Natural killer cell (primary cell): Measurements from ENCODE around the gene TNFSF13B. TPM values are rescaled to one million over a fixed set of nuclear protein-coding genes. Genes with fewer than 3 reads are reported as not detected.

ENCODE experiments used
- ATAC-seq, 3 donors: fragments of 150-1000 bp in 2 of 3; fragments of 200-7000 bp in 1 of 3; cut with Tn5 transposase; 1 replicate in 1 of 3; 2 replicates in 2 of 3; pipeline ENCODE4 v1.10.0; 2021; ENCODE audit warnings: mild to moderate bottlenecking in 2 of 3, moderate library complexity in 2 of 3
- DNase-seq, 2 donors: peaks; one replicate each; pipeline versions ENCODE4 v3.0.0 to v3.0.0-alpha.2; 2013 to 2021; ENCODE audit warnings: mixed read lengths in 1 of 2
- H3K27ac ChIP-seq: one replicate; pipeline ENCODE4 v1.5.1; 2013; ENCODE audit warnings: mild to moderate bottlenecking, low read length
- H3K27me3 ChIP-seq: one replicate; pipeline ENCODE4 v1.6.1; 2013; ENCODE audit warnings: low read length; ENCODE audit not compliant: control insufficient read depth, insufficient read depth
- H3K36me3 ChIP-seq: one replicate; pipeline ENCODE4 v1.6.1; 2013; ENCODE audit warnings: low read length; ENCODE audit not compliant: control insufficient read depth, insufficient read depth
- H3K4me1 ChIP-seq: one replicate; pipeline ENCODE4 v1.6.1; 2013; ENCODE audit warnings: low read length; ENCODE audit not compliant: control insufficient read depth, insufficient read depth
- H3K4me3 ChIP-seq: one replicate; pipeline ENCODE4 v1.5.1; 2013; ENCODE audit warnings: low read length
- H3K9me3 ChIP-seq: one replicate; pipeline ENCODE4 v1.6.1; 2013; ENCODE audit warnings: low read length; ENCODE audit not compliant: control insufficient read depth, insufficient read depth
- H3K27ac Mint-ChIP-seq, 2 donors: one replicate each; pipeline ENCODE4 v1.8.0; 2022; ENCODE audit warnings: mild to moderate bottlenecking in 2 of 2, mixed read lengths in 2 of 2, moderate library complexity in 1 of 2
- H3K27me3 Mint-ChIP-seq, 2 donors: one replicate each; pipeline ENCODE4 v1.8.0; 2022; ENCODE audit warnings: low read depth in 2 of 2, mixed read lengths in 2 of 2
- H3K36me3 Mint-ChIP-seq: one replicate; pipeline ENCODE4 v1.8.0; 2022; ENCODE audit warnings: mixed read lengths
- H3K4me1 Mint-ChIP-seq, 2 donors: one replicate each; pipeline ENCODE4 v1.8.0; 2022; ENCODE audit warnings: mixed read lengths in 2 of 2
- H3K4me3 Mint-ChIP-seq: one replicate; pipeline ENCODE4 v1.8.0; 2022; ENCODE audit warnings: mild to moderate bottlenecking, moderate library complexity, mixed read lengths
- H3K9me3 Mint-ChIP-seq, 2 donors: one replicate each; pipeline ENCODE4 v1.8.0; 2022; ENCODE audit warnings: mixed read lengths in 2 of 2
- CTCF ChIP-seq: fragments of 200-600 bp; IDR thresholded peaks from one replicate; pipeline ENCODE4 v1.8.0; 2022; ENCODE audit warnings: antibody characterized with exemption
- WGBS: methylation state at CpG from one replicate; pipeline ENCODE4 v1.1.7; 2013; ENCODE audit warnings: missing lambda C conversion rate; ENCODE audit not compliant: insufficient coverage; 5-methylcytosine and 5-hydroxymethylcytosine counted together
- intact Hi-C: fragments of 100-400 bp; cut with micrococcal nuclease; formaldehyde crosslinking; loops from one replicate; pipeline ENCODE4 v1.14.2; 2022
- total RNA-seq, 4 donors: library from RNA; stranded (reverse); fragments of 120-200 nt in 1 of 4; gene quantifications; one replicate each; pipeline versions ENCODE4 v1.2.3 to v1.2.4, GENCODE V29; 2013 to 2022

TNFSF13B gene
- total RNA-seq, 3 donors from 2014 or later (not counting 1 experiment from before 2014, with no cell fraction given) = 4.0 to 9.5 (median 6.3) TPM

GRCh38 chr13:108249150-108249549, 20.4 kb upstream of the TNFSF13B start:
- WGBS = 95% methylated on average over 3 of the region's 4 CpGs
- Mint-ChIP-seq H3K36me3 (no peaks in the 10 kb centered on the region), H3K9me3 (peaks cover 2 to 17% of the 10 kb centered on the region in 2 donors), H3K27me3 (no peaks in the 10 kb centered on the region), H3K4me3 (no peak overlapping the region), H3K27ac (no peak overlapping the region), H3K4me1 (no peaks in the 10 kb centered on the region)
- TF ChIP-seq CTCF = no peak
- Histone ChIP-seq H3K27ac (no peak overlapping the region), H3K9me3 (no peaks in the 10 kb centered on the region), H3K4me3 (no peak overlapping the region), H3K36me3 (no peaks in the 10 kb centered on the region), H3K4me1 (no peaks in the 10 kb centered on the region), H3K27me3 (no peaks in the 10 kb centered on the region)
- intact Hi-C loops = no loop called here
- DNase-seq (no peak), ATAC-seq (no peak)

GRCh38 chr13:108257248-108257647, 12.3 kb upstream of the TNFSF13B start:
- H3K36me3 ChIP-seq = no peaks in the 10 kb centered on the region
- no peak overlapping the region for H3K4me3 ChIP-seq
- no peaks in the 10 kb centered on the region for H3K9me3 Mint-ChIP-seq
- no peaks in the 10 kb centered on the region for H3K27me3 Mint-ChIP-seq
- no peaks in the 10 kb centered on the region for H3K9me3 ChIP-seq
- intact Hi-C loops = no loop called here
- DNase-seq (no peak), ATAC-seq (no peak)
- no peaks in the 10 kb centered on the region for H3K4me1 Mint-ChIP-seq
- TF ChIP-seq CTCF = no peak
- H3K36me3 Mint-ChIP-seq = no peaks in the 10 kb centered on the region
- no peak overlapping the region for H3K4me3 Mint-ChIP-seq
- H3K4me1 ChIP-seq = no peaks in the 10 kb centered on the region
- no peak overlapping the region for H3K27ac Mint-ChIP-seq
- WGBS = 100% methylated on average over 1 of the region's 2 CpGs
- no peak overlapping the region for H3K27ac ChIP-seq
- no peaks in the 10 kb centered on the region for H3K27me3 ChIP-seq

- no peak overlapping the region for H3K4me3 Mint-ChIP-seq
- peaks cover 14 to 15% of the 10 kb centered on the region in 2 donors for H3K4me1 Mint-ChIP-seq
- Histone ChIP-seq H3K4me1 (peaks cover 2% of the 10 kb centered on the region), H3K36me3 (no peaks in the 10 kb centered on the region), H3K27ac (no peak overlapping the region), H3K9me3 (no peaks in the 10 kb centered on the region), H3K27me3 (no peaks in the 10 kb centered on the region), H3K4me3 (no peak overlapping the region)
- H3K27ac Mint-ChIP-seq = no peak overlapping the region
- no peak for DNase-seq
- WGBS = 94% methylated on average over 8 of the region's 9 CpGs
- ATAC-seq = peak in 1 of 3 donors; percentile 68
- intact Hi-C loops = no loop called here
- H3K27me3 Mint-ChIP-seq = no peaks in the 10 kb centered on the region
- H3K36me3 Mint-ChIP-seq = no peaks in the 10 kb centered on the region
- no peaks in the 10 kb centered on the region for H3K9me3 Mint-ChIP-seq
- no peak for TF ChIP-seq CTCF
Observed at GRCh38 chr13:108263621-108264355, 5.7 kb upstream of the TNFSF13B start.
